Neural progenitor cell (in vitro differentiated cells): ENCODE results near the gene CENPW. TPM values are rescaled to one million over a fixed set of nuclear protein-coding genes. Genes with fewer than 3 reads are reported as not detected.

ENCODE experiments used
- DNase-seq: peaks from one replicate; pipeline ENCODE4 v3.0.0-alpha.2; 2016; ENCODE audit warnings: low spot score
- H2AFZ ChIP-seq: fragments of 200-600 bp; sonication (generic); replicated peaks from 2 replicates; pipeline ENCODE4 v1.6.1; 2016; ENCODE audit warnings: antibody characterized with exemption
- H3F3A ChIP-seq: fragments of 200-600 bp; sonication (generic); 2 replicates; pipeline ENCODE4 v1.6.1; 2016; ENCODE audit warnings: antibody characterized with exemption, low read depth
- H3K27ac ChIP-seq: fragments of 200-600 bp; sonication (generic); 2 replicates; pipeline ENCODE4 v1.5.1; 2016; ENCODE audit warnings: mild to moderate bottlenecking
- H3K27me3 ChIP-seq: fragments of 200-600 bp; sonication (generic); 2 replicates; pipeline ENCODE4 v1.6.1; 2016; ENCODE audit warnings: mild to moderate bottlenecking, moderate library complexity
- H3K36me3 ChIP-seq: fragments of 200-600 bp; sonication (generic); 2 replicates; pipeline ENCODE4 v1.5.1; 2016
- H3K4me1 ChIP-seq: fragments of 200-600 bp; sonication (generic); 2 replicates; pipeline ENCODE4 v1.6.1; 2016; ENCODE audit warnings: mixed run types
- H3K4me2 ChIP-seq: fragments of 200-600 bp; sonication (generic); 2 replicates; pipeline ENCODE4 v1.6.1; 2016
- H3K4me3 ChIP-seq: fragments of 200-600 bp; sonication (generic); 2 replicates; pipeline ENCODE4 v1.5.1; 2016
- H3K79me2 ChIP-seq: fragments of 200-600 bp; sonication (generic); 2 replicates; pipeline ENCODE4 v1.6.1; 2016; ENCODE audit warnings: low read depth
- H3K9ac ChIP-seq: fragments of 200-600 bp; sonication (generic); 2 replicates; pipeline ENCODE4 v1.6.1; 2016
- H3K9me3 ChIP-seq: fragments of 200-600 bp; sonication (generic); 2 replicates; pipeline ENCODE4 v1.5.1; 2016; ENCODE audit warnings: low read depth
- H4K20me1 ChIP-seq: fragments of 200-600 bp; sonication (generic); 2 replicates; pipeline ENCODE4 v1.6.1; 2016; ENCODE audit warnings: low read depth
- H3K27ac Mint-ChIP-seq: 3 replicates; pipeline ENCODE4 v1.8.0; 2021; ENCODE audit warnings: mixed read lengths
- H3K27me3 Mint-ChIP-seq: 2 replicates; pipeline ENCODE4 v1.8.0; 2022; ENCODE audit warnings: low read depth, mild to moderate bottlenecking, inconsistent platforms, moderate library complexity, mixed read lengths; ENCODE audit not compliant: insufficient read depth
- H3K36me3 Mint-ChIP-seq: 3 replicates; pipeline ENCODE4 v1.8.0; 2021; ENCODE audit warnings: mixed read lengths
- H3K4me1 Mint-ChIP-seq: 3 replicates; pipeline ENCODE4 v1.8.0; 2021; ENCODE audit warnings: mixed read lengths
- H3K4me3 Mint-ChIP-seq: 3 replicates; pipeline ENCODE4 v1.8.0; 2021; ENCODE audit warnings: mild to moderate bottlenecking, moderate library complexity, mixed read lengths
- H3K9me3 Mint-ChIP-seq: 3 replicates; pipeline ENCODE4 v1.8.0; 2020; ENCODE audit warnings: mixed read lengths
- EZH2 ChIP-seq: fragments of 200-600 bp; sonication (generic); IDR thresholded peaks from 2 replicates; pipeline ENCODE4 v1.6.1; 2017; ENCODE audit warnings: antibody characterized with exemption, mild to moderate bottlenecking, moderate library complexity
- EZH2phosphoT487 ChIP-seq: fragments of 200-600 bp; sonication (generic); IDR thresholded peaks from 2 replicates; pipeline ENCODE4 v1.6.1; 2017; ENCODE audit warnings: antibody characterized with exemption
- total RNA-seq: library from RNA; depleted of rRNA; stranded (reverse); fragments of >200 nt; gene quantifications from 2 replicates; pipeline ENCODE4 v1.2.3, GENCODE V29; 2015; ENCODE audit warnings: low replicate concordance
- TF ChIP-seq, protein P1 (sequence below): fragments of 200-600 bp; sonication (generic); IDR thresholded peaks from 2 replicates; pipeline ENCODE4 v1.5.1; 2017; ENCODE audit warnings: antibody characterized with exemption, mild to moderate bottlenecking

The CENPW gene
- total RNA-seq, 1 donor from 2014 or later, result 47.5 TPM

DNA sequence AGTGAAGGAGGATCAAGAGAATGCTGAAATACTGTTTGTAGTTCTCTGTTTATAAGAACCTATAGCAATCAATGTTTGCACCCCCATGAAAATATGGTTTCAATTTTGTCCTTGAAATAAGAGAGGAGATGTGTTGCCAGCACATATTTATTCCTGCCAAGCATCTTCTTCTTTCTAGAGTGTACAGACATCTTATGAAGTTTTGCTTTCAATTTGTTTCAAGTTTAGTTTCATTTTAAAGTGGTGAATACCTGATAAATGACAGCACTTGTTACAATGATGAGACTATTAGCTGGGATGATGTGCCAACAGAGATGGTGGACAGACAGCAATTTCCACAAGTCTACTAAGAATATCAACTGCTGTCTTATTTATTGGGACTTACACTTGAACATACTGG, 39.2 kb upstream of the CENPW start:
- H3K4me1 Mint-ChIP-seq, result no peaks in the 10 kb centered on the region
- H3K9me3 ChIP-seq, result no peaks in the 10 kb centered on the region
- no peaks in the 10 kb centered on the region for H3K27me3 Mint-ChIP-seq
- H3K4me2 ChIP-seq, result no peak overlapping the region
- no peak overlapping the region for H3K27ac Mint-ChIP-seq
- no peak overlapping the region for H3K9ac ChIP-seq
- peaks cover 2% of the 10 kb centered on the region for H3K4me1 ChIP-seq
- H4K20me1 ChIP-seq, result no peaks in the 10 kb centered on the region
- no peak overlapping the region for H3K27ac ChIP-seq
- H3K79me2 ChIP-seq, result no peaks in the 10 kb centered on the region
- TF ChIP-seq, protein P1, sequence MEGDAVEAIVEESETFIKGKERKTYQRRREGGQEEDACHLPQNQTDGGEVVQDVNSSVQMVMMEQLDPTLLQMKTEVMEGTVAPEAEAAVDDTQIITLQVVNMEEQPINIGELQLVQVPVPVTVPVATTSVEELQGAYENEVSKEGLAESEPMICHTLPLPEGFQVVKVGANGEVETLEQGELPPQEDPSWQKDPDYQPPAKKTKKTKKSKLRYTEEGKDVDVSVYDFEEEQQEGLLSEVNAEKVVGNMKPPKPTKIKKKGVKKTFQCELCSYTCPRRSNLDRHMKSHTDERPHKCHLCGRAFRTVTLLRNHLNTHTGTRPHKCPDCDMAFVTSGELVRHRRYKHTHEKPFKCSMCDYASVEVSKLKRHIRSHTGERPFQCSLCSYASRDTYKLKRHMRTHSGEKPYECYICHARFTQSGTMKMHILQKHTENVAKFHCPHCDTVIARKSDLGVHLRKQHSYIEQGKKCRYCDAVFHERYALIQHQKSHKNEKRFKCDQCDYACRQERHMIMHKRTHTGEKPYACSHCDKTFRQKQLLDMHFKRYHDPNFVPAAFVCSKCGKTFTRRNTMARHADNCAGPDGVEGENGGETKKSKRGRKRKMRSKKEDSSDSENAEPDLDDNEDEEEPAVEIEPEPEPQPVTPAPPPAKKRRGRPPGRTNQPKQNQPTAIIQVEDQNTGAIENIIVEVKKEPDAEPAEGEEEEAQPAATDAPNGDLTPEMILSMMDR, result no peak
- TF ChIP-seq EZH2, result no peak
- TF ChIP-seq EZH2phosphoT487, result no peak
- DNase-seq, result no peak
- no peaks in the 10 kb centered on the region for H3K9me3 Mint-ChIP-seq
- H3K4me3 ChIP-seq, result no peak overlapping the region
- no peaks in the 10 kb centered on the region for H3K36me3 Mint-ChIP-seq
- H3K36me3 ChIP-seq, result no peaks in the 10 kb centered on the region
- H2AFZ ChIP-seq, result no peak overlapping the region
- no peaks in the 10 kb centered on the region for H3K27me3 ChIP-seq
- no peak overlapping the region for H3K4me3 Mint-ChIP-seq
- no peaks in the 10 kb centered on the region for H3F3A ChIP-seq

DNA sequence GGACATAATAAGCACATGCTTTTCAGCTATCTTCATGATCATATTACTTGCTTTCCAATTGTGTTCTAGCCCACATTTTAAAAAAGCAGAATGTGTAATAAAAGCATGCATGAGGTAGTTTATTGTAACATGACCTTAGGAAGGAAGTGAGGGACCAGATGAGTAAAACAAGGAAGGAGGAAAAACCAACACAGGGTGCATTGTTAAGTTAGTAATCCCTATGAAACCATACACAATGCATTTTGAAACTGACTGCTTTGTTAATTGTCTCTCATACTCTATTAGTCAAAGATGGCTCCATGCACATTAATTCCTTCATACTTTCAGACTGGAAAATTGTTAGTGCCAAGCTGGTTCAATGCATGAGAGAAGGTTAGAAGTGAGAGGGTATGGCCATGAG, 37.7 kb upstream of the CENPW start:
- TF ChIP-seq EZH2phosphoT487 (no peak), EZH2 (no peak)
- TF ChIP-seq, protein P1, result no peak
- Mint-ChIP-seq H3K27ac (no peak overlapping the region), H3K4me1 (no peaks in the 10 kb centered on the region), H3K27me3 (no peaks in the 10 kb centered on the region), H3K9me3 (no peaks in the 10 kb centered on the region), H3K4me3 (no peak overlapping the region), H3K36me3 (no peaks in the 10 kb centered on the region)
- Histone ChIP-seq H3K9me3 (no peaks in the 10 kb centered on the region), H3K4me3 (no peak overlapping the region), H3K27me3 (no peaks in the 10 kb centered on the region), H3K4me1 (peaks cover 2% of the 10 kb centered on the region), H4K20me1 (no peaks in the 10 kb centered on the region), H3K36me3 (no peaks in the 10 kb centered on the region), H3K4me2 (no peak overlapping the region), H2AFZ (no peak overlapping the region), H3F3A (no peaks in the 10 kb centered on the region), H3K27ac (no peak overlapping the region), H3K79me2 (no peaks in the 10 kb centered on the region), H3K9ac (no peak overlapping the region)
- DNase-seq, result no peak

DNA sequence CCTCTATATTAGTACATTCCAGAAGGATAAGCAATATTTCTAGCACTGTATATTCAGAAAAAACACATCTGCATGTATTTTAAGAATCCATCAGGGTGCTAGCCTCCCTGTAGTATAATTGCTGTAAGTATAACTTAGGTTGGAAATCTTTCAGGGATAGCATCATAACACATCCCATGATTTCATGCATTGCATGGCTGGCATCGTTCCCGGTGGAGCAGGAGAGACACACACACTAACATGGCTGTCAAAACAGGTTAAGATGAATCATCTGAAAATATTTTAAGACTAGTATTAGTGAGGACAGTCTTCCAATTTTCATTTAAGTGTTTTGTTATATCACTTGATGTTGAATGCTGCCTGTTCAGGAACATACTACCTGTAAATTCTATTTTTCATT, 32.1 kb upstream of the CENPW start:
- Mint-ChIP-seq H3K4me3 (no peak overlapping the region), H3K27me3 (no peaks in the 10 kb centered on the region), H3K36me3 (no peaks in the 10 kb centered on the region), H3K4me1 (no peaks in the 10 kb centered on the region), H3K27ac (no peak overlapping the region), H3K9me3 (no peaks in the 10 kb centered on the region)
- no peak overlapping the region for H2AFZ ChIP-seq
- TF ChIP-seq, protein P1, result no peak
- no peak for TF ChIP-seq EZH2
- no peak for TF ChIP-seq EZH2phosphoT487
- H3K36me3 ChIP-seq, result no peaks in the 10 kb centered on the region
- no peak overlapping the region for H3K4me3 ChIP-seq
- H3K79me2 ChIP-seq, result no peaks in the 10 kb centered on the region
- H3F3A ChIP-seq, result no peaks in the 10 kb centered on the region
- H3K4me1 ChIP-seq, result no peaks in the 10 kb centered on the region
- H3K27ac ChIP-seq, result no peak overlapping the region
- H3K9ac ChIP-seq, result no peak overlapping the region
- DNase-seq, result no peak
- no peak overlapping the region for H3K4me2 ChIP-seq
- no peaks in the 10 kb centered on the region for H3K9me3 ChIP-seq
- H3K27me3 ChIP-seq, result no peaks in the 10 kb centered on the region
- no peaks in the 10 kb centered on the region for H4K20me1 ChIP-seq
